ENCODE data around the gene MRC2.
"Not testable (repeated sequence)": the region's sequence is repeated elsewhere in the genome, so short reads cannot be mapped to it uniquely, and the experiment has no call there.

The MRC2 gene

GRCh38 chr17:62684179-62684578, 56.7 kb downstream of the MRC2 start:
- no peak for DNase-seq

- DNase-seq, result no peak
These were observed 60.5 kb downstream of the MRC2 start for GRCh38 chr17:62687997-62688396.

GRCh38 chr17:62688398-62689160, 61.1 kb downstream of the MRC2 start:
- no peak for DNase-seq

- no peak for DNase-seq
These were observed 62.1 kb downstream of the MRC2 start for GRCh38 chr17:62689441-62690167.

- peak; percentile 23 for DNase-seq
These were observed 62.9 kb downstream of the MRC2 start for GRCh38 chr17:62690168-62690897.

GRCh38 chr17:62691589-62691915, 64.1 kb downstream of the MRC2 start:
- DNase-seq, result not testable (repeated sequence)

- DNase-seq, result no peak
These were observed 64.7 kb downstream of the MRC2 start for GRCh38 chr17:62692159-62692651.

GRCh38 chr17:62692721-62693431, 65.4 kb downstream of the MRC2 start:
- DNase-seq, result peak; percentile 46

GRCh38 chr17:62693616-62694409, 66.3 kb downstream of the MRC2 start:
- DNase-seq, result peak; percentile 17

- DNase-seq, result not testable (repeated sequence)
These were observed 67.7 kb downstream of the MRC2 start for GRCh38 chr17:62695093-62695738.

GRCh38 chr17:62696256-62696655, 68.8 kb downstream of the MRC2 start:
- no peak for DNase-seq

- DNase-seq, result no peak
These were observed 69.4 kb downstream of the MRC2 start for GRCh38 chr17:62696726-62697490.

GRCh38 chr17:62698459-62698858, 71.0 kb downstream of the MRC2 start:
- DNase-seq, result peak; percentile 51

GRCh38 chr17:62700964-62701705, 73.7 kb downstream of the MRC2 start:
- DNase-seq, result no peak

GRCh38 chr17:62701706-62702085, 74.2 kb downstream of the MRC2 start:
- DNase-seq, result no peak

GRCh38 chr17:62702746-62703260, 75.3 kb downstream of the MRC2 start:
- DNase-seq, result no peak

GRCh38 chr17:62703261-62703775, 75.8 kb downstream of the MRC2 start:
- DNase-seq, result peak; percentile 47

GRCh38 chr17:62703776-62704380, 76.4 kb downstream of the MRC2 start:
- peak; percentile 67 for DNase-seq
